ENCODE data around the gene DAB1.
A peak's percentile ranks its signal among the peaks of the same experiment; 100 is the strongest.

The DAB1 gene

DNA sequence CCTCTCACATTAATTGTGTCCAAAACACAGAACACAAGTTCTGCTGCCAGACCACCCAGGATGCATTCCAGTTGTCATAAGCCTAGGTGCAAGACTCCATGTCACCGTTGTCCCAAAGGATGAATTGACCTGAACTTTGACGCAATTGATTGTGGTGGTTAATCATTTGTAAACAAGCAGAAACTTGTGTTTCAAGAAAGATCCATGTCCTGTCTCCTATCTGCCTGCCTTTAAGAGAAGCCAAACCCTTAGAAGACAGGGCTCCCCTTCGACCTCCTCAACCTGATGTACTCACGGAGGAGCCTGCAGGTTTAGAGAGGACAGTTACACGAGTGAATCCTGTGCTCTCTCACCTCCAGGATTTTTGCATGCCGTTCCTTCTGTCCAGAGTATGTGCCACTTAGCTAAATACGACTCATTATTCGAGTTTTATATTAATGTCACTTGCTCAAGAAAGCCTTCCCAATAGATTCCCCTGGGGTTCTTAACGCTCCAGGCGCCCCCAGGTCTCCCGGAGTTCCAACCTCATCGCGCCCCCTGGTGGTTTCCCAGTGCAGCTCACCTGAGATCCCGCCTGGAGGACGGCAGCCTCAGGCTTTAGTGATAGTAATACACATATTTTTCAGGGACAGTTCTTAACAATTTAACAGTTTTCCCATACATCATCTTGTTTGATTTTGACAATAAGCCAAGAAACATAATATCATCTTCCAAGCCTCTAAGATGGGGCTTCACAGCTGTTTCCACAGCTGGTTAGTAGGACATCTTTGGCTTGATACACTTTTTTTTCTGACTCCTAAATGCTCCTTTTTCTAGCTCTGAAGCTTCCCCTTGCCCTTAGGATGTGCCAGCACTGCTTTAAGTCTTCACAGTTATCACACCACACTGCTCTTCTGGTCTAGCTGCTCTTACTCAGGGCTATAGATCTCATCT is 455.7 kb downstream of the DAB1 start:
- no peak for DNase-seq (ENCODE audit: low read depth)
- peak; percentile 52 for TF ChIP-seq CTCF (conservative IDR thresholded peaks at IDR 0.05; ENCODE audit: low read length)
- no peak overlapping the region for H3K4me3 ChIP-seq (ENCODE audit: low read length)

GRCh38 chr1:56967355-56967754 is 456.5 kb downstream of the DAB1 start:
- TF ChIP-seq CTCF (conservative IDR thresholded peaks at IDR 0.05; ENCODE audit: low read length) = no peak
- no peak overlapping the region for H3K4me3 ChIP-seq (ENCODE audit: low read length)
- no peak for DNase-seq (ENCODE audit: low read depth)

- TF ChIP-seq CTCF (conservative IDR thresholded peaks at IDR 0.05; ENCODE audit: low read length) = no peak
- no peak for DNase-seq (ENCODE audit: low read depth)
- H3K4me3 ChIP-seq (ENCODE audit: low read length) = no peak overlapping the region
Observed at GRCh38 chr1:56966698-56966999, 457.2 kb downstream of the DAB1 start.

DNA sequence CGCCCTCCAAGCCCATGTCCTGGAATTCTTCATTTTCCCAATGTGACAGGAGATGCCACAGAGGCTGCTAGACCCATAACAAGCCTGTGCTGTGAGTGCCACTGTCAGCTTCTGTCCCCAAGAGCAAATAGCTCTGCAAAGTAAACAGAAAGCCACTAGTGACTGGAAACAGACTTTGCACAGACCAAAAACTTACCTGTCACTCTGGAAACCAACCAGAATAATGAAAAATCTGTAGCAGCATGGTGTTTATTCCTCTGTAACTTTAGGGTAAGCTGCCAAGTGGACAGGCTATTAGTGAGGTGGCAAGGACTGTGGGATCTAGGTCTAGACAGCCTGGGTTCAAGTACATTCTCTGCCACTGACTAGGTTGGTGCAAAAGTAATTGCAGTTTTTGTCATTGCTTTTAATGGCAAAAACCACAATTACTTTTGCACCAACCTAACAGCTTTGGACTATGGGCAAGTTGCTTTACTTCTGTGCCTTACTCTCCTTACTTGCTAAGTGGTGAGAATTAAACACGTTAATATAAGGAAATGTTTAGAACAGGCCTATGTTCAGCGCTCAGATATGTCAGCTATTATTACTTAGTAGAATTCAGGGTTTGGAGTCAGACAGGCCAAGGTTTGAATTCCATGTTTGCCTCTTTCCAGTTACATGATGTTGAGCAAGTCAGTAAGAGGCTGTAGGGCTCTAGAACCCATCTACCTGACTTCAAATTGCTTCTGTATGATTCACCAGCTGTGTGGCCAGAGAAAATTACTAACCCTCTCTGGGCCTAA is 457.8 kb downstream of the DAB1 start, which contains the start of gene C8B:
Gene C8B, minus strand, starts transcription at position 100 of the 782 bp plus-strand sequence. Its CDS starts 67 bp downstream, at position 33.
- H3K4me3 ChIP-seq (ENCODE audit: low read length) = no peak within 1 kb of the TSS
- DNase-seq (ENCODE audit: low read depth) = no peak
- TF ChIP-seq CTCF (conservative IDR thresholded peaks at IDR 0.05; ENCODE audit: low read length) = no peak

DNA sequence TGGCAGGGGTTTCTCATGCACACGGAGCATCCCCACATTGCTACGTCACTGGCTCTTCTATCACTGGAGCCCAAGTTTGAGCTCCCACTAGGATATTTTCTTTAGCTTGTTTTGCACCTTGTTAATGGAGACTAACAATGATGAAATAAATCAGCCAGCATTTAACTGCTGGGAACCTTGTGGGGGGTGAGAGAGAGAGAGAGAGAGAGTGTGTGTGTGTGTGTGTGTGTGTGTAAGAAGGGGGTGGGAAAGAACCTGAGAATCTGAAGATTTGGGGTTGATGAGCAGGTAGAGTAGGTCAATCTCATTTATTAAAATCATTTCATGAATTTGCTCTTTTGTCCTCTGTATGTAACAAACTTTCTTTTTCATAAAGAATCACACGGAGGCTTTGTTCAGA is 458.7 kb downstream of the DAB1 start:
- TF ChIP-seq CTCF (conservative IDR thresholded peaks at IDR 0.05; ENCODE audit: low read length) = no peak
- no peak for DNase-seq (ENCODE audit: low read depth)
- no peak overlapping the region for H3K4me3 ChIP-seq (ENCODE audit: low read length)

DNA sequence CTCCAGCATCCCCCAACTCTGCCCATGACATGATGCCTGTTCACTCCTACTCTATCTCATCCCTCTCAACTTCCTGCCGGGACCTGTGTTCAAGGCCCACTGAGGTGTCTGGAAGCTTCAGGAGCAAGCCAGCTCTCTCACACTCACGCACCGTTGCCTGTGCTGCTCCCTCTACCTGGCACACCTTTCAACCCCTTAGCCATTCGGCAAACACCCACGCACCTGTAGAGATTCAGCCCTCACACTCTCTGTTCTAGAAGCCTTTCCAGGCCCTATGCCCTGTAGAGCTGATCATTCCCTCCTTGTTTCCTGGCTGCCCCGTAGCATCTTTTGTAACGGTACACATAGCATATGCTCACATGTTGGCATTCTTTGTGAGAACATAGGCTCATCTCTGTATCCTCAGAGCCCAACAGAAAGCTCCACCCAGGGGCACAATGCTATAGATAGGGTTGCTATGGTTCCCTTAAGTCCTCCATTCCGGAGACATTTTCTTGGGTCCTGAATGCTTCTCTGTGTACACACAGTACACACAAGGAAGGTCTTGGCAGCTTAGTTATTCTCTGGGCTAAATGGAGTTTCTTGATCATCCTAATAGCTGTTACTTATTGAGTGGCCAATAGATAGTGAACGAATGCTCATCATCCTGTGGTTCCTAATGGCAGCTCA is 459.4 kb downstream of the DAB1 start:
- TF ChIP-seq CTCF (conservative IDR thresholded peaks at IDR 0.05; ENCODE audit: low read length) = no peak
- no peak for DNase-seq (ENCODE audit: low read depth)
- H3K4me3 ChIP-seq (ENCODE audit: low read length) = no peak overlapping the region

Measured in AG10803 (cell line).